ENCODE measurements around the gene NOTCH4.
"Not testable (repeated sequence)": the region's sequence is repeated elsewhere in the genome, so short reads cannot be mapped to it uniquely, and the experiment has no call there.

NOTCH4 gene

DNA sequence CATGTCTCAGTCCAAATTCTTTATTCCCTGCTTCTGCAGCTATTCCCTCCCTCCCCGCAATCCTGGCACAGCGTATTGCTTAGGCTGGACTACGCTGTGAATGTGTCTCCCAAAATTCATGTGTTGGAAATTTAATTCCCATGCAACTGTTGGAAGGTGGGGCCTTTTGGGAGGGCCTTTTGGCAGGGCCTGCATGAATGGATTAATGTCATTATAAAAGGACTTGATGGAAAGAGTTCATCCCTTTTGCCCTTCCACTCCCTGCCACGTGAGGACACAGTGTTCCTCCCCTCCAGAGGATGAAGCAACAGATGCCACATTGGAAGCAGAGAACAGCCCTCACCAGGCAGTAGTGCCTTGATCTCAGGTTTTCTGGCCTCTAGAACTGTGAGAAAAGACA lies 20.4 kb upstream of the NOTCH4 start:
- no peak overlapping the region for H3K4me3 ChIP-seq (ENCODE audit: low read depth, low read length)
- TF ChIP-seq MYC (IDR thresholded peaks at IDR 0.05; ENCODE audit: low read depth, low read length) (no peak), POLR2A (IDR thresholded peaks at IDR 0.05; ENCODE audit: extremely low read depth, insufficient read length) (no peak)
- TF ChIP-seq, protein P1, sequence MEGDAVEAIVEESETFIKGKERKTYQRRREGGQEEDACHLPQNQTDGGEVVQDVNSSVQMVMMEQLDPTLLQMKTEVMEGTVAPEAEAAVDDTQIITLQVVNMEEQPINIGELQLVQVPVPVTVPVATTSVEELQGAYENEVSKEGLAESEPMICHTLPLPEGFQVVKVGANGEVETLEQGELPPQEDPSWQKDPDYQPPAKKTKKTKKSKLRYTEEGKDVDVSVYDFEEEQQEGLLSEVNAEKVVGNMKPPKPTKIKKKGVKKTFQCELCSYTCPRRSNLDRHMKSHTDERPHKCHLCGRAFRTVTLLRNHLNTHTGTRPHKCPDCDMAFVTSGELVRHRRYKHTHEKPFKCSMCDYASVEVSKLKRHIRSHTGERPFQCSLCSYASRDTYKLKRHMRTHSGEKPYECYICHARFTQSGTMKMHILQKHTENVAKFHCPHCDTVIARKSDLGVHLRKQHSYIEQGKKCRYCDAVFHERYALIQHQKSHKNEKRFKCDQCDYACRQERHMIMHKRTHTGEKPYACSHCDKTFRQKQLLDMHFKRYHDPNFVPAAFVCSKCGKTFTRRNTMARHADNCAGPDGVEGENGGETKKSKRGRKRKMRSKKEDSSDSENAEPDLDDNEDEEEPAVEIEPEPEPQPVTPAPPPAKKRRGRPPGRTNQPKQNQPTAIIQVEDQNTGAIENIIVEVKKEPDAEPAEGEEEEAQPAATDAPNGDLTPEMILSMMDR (IDR thresholded peaks at IDR 0.05; ENCODE audit: low read depth, low read length): no peak
- TF ChIP-seq, protein P2, sequence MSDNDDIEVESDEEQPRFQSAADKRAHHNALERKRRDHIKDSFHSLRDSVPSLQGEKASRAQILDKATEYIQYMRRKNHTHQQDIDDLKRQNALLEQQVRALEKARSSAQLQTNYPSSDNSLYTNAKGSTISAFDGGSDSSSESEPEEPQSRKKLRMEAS (IDR thresholded peaks at IDR 0.05; ENCODE audit: low read depth, low read length): no peak
- DNase-seq (ENCODE audit: low read depth): no peak

DNA sequence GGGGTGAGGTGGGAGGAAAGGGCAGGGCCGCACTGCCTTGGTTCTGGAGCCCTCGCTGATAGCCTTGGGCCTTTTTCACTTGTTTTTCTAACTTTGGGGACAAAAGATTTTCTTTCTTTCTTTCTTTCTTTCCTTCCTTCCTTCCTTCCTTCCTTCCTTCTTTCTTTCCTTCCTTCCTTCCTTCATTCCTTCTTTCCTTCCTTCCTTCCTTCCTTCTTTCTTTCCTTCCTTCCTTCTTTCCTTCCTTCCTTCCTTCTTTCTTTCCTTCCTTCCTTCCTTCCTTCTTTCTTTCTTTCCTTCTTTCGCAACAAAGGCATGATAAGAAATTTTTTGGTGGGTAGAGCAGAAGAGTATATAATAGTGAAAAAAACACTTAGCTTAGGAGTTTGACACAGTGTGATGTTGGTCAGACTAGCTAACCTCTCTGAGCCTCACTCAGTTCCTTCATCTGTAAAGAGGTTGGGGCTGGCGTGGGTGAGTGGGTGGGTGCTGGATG lies 18.5 kb upstream of the NOTCH4 start:
- not testable (repeated sequence) for H3K4me3 ChIP-seq (ENCODE audit: low read depth, low read length); DNase-seq (ENCODE audit: low read depth)

DNA sequence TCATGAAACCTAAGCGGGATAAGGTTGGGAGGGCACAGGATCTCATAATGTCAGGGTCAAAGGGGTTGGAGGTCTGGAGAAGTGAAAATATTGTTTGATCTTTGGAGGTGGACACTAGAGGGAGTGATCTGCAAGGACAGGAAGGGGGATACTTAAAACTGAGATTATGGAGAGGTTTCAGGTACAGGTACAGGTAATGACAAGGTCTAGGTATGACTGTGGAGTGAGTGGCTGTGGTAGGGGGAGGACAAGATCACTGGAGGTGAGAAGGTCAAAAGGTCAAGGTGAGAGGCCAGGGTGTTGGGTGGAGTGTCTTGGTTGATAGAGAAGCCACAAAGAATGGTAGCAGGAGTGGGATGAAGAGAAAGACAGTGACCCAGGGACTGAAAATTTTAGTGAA lies 16.8 kb upstream of the NOTCH4 start:
- no peak overlapping the region for H3K4me3 ChIP-seq (ENCODE audit: low read depth, low read length)
- TF ChIP-seq, protein P2 (IDR thresholded peaks at IDR 0.05; ENCODE audit: low read depth, low read length): no peak
- TF ChIP-seq POLR2A (IDR thresholded peaks at IDR 0.05; ENCODE audit: extremely low read depth, insufficient read length) (no peak), MYC (IDR thresholded peaks at IDR 0.05; ENCODE audit: low read depth, low read length) (no peak)
- TF ChIP-seq, protein P1 (IDR thresholded peaks at IDR 0.05; ENCODE audit: low read depth, low read length): no peak
- no peak for DNase-seq (ENCODE audit: low read depth)

DNA sequence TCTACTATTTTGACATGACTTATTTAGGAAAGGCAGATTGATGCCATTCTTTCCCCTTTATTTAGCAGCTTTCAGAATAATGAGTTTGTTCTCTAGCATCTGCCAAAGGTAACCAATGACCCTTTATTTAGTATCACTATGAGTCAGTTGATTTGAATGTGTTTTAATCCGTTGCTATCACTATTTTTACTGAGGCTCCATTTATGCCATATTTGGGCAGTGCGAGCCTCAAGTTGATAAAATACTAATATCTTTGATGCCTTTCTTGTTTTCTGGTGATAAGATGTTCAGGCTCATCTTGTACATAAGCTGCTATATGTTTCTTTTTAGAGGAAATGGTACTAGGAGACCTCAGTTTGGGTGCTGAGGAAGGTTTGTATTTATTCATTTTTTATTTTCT lies 15.6 kb upstream of the NOTCH4 start:
- TF ChIP-seq POLR2A (IDR thresholded peaks at IDR 0.05; ENCODE audit: extremely low read depth, insufficient read length): no peak
- no peak for TF ChIP-seq MYC (IDR thresholded peaks at IDR 0.05; ENCODE audit: low read depth, low read length)
- TF ChIP-seq, protein P2 (IDR thresholded peaks at IDR 0.05; ENCODE audit: low read depth, low read length): no peak
- TF ChIP-seq, protein P1 (IDR thresholded peaks at IDR 0.05; ENCODE audit: low read depth, low read length): no peak
- H3K4me3 ChIP-seq (ENCODE audit: low read depth, low read length): no peak overlapping the region
- no peak for DNase-seq (ENCODE audit: low read depth)

DNA sequence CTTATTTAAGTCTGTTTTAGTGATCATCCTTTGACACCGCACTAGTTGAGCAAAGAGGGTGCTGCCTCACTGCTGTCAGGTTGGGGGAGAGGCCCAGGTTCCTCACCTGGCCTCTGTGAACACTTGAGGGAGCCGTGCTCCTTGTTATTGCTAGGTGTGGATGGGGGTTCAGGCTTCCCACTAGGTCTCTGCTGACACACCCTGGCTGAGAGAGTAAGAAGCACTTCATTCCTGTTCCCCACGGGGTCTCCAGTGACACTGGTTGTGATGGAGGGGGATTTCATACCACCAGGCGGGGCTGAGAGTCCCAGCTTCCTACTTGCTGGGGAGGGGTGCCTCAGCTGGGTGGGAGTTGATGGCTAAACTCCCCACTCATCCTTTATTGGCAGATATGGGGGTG lies 11.1 kb upstream of the NOTCH4 start:
- peak; percentile 15 for DNase-seq (ENCODE audit: low read depth)
- H3K4me3 ChIP-seq (ENCODE audit: low read depth, low read length): no peak overlapping the region
- TF ChIP-seq POLR2A (IDR thresholded peaks at IDR 0.05; ENCODE audit: extremely low read depth, insufficient read length) (no peak), MYC (IDR thresholded peaks at IDR 0.05; ENCODE audit: low read depth, low read length) (no peak)
- TF ChIP-seq, protein P1 (IDR thresholded peaks at IDR 0.05; ENCODE audit: low read depth, low read length): no peak
- TF ChIP-seq, protein P2 (IDR thresholded peaks at IDR 0.05; ENCODE audit: low read depth, low read length): no peak

DNA sequence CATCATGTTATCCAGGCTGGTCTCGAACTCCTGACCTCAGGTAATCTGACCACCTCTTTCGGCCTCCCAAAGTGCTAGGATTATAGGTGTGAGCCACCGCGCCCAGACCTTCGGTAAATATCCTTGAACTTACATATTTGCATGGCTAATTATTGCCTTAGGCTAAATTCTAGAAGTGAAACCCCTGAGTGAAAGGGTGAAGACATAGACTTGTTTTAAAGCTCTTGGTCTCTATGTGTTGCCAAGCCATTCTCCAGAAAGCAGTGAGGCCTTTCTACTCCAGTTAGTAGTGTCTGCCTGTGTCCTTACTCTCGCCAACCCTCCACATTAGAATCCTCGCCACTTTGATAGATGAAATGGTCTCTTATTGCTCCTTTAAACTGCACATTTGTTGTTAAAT lies 2.6 kb upstream of the NOTCH4 start:
- H3K4me3 ChIP-seq (ENCODE audit: low read depth, low read length): no peak overlapping the region
- no peak for DNase-seq (ENCODE audit: low read depth)
- TF ChIP-seq MYC (IDR thresholded peaks at IDR 0.05; ENCODE audit: low read depth, low read length): no peak
- TF ChIP-seq, protein P1 (IDR thresholded peaks at IDR 0.05; ENCODE audit: low read depth, low read length): no peak
- TF ChIP-seq, protein P2 (IDR thresholded peaks at IDR 0.05; ENCODE audit: low read depth, low read length): no peak
- TF ChIP-seq POLR2A (IDR thresholded peaks at IDR 0.05; ENCODE audit: extremely low read depth, insufficient read length): no peak
